ENCODE measurements around the gene DAZAP1.

Gene DAZAP1

GRCh38 chr19:1394252-1395193 lies 12.9 kb upstream of the DAZAP1 start:
- DNase-seq = no peak

GRCh38 chr19:1395194-1396018 lies 12.0 kb upstream of the DAZAP1 start:
- no peak for DNase-seq

- no peak for DNase-seq
These were observed 11.2 kb upstream of the DAZAP1 start for GRCh38 chr19:1396019-1396767.

- DNase-seq = no peak
These were observed 10.4 kb upstream of the DAZAP1 start for GRCh38 chr19:1396768-1397679.

GRCh38 chr19:1397838-1398237 lies 9.5 kb upstream of the DAZAP1 start:
- DNase-seq = no peak

- DNase-seq = no peak
These were observed 8.3 kb upstream of the DAZAP1 start for GRCh38 chr19:1399079-1399478.

GRCh38 chr19:1399745-1400144 lies 7.6 kb upstream of the DAZAP1 start:
- DNase-seq = no peak

- no peak for DNase-seq
These were observed 6.9 kb upstream of the DAZAP1 start for GRCh38 chr19:1400281-1401137.

- DNase-seq = no peak
These were observed 6.1 kb upstream of the DAZAP1 start, which contains the start of gene GAMT for GRCh38 chr19:1401138-1401888. TSS of gene GAMT (minus strand) at chr19:1401542. CDS start at chr19:1401476, 66 bp downstream.

- DNase-seq = no peak
These were observed 5.5 kb upstream of the DAZAP1 start for GRCh38 chr19:1401889-1402217.

GRCh38 chr19:1402411-1403070 lies 4.8 kb upstream of the DAZAP1 start:
- DNase-seq = no peak

- peak; percentile 85 for DNase-seq
These were observed 435 bp upstream of the DAZAP1 start for GRCh38 chr19:1406774-1407527.

- DNase-seq = no peak
These were observed 1.2 kb downstream of the DAZAP1 start for GRCh38 chr19:1408300-1409203.

GRCh38 chr19:1409204-1410005 lies 2.0 kb downstream of the DAZAP1 start:
- DNase-seq = no peak

GRCh38 chr19:1410136-1410786 lies 2.9 kb downstream of the DAZAP1 start:
- no peak for DNase-seq

- DNase-seq = no peak
These were observed 3.4 kb downstream of the DAZAP1 start for GRCh38 chr19:1410789-1411188.

Measured in NCI-H748 treated with DMSO at 0.1 percent for 48 hours (cell line).